Endothelial cell of umbilical vein (primary cell): Measurements from ENCODE around the gene RASAL2. TPM values are rescaled to one million over a fixed set of nuclear protein-coding genes. Genes with fewer than 3 reads are reported as not detected.

Experiments
- BruUV-seq: library from RNA; stranded (reverse); fragments of 400-500 nt; replicated peaks from 2 replicates; lab custom pipeline; 2021; lab: Mats Ljungman, UMichigan
- CTCF ChIA-PET: fragments of 300-600, 350-600 bp; sonication (Branson Sonifier 250); formaldehyde crosslinking; loops from one replicate; lab custom pipeline; 2021; ENCODE audit warnings: antibody characterized with exemption, inconsistent platforms; lab: Charles Lee
- POLR2A ChIA-PET: fragments of 300-600, 350-600 bp; sonication (Branson Sonifier 250); formaldehyde crosslinking; loops from one replicate; lab custom pipeline; 2021; ENCODE audit warnings: antibody characterized with exemption, inconsistent platforms; lab: Charles Lee
- DNase-seq: peaks from one replicate; pipeline ENCODE4 v3.0.0-alpha.2; 2011; ENCODE audit warnings: low read depth, low spot score
- FAIRE-seq: peaks from 2 replicates; lab custom pipeline; 2011; peaks lifted over from hg19 to GRCh38; lab: Jason Lieb, UNC
- H2AFZ ChIP-seq: 2 replicates; pipeline ENCODE4 v1.6.0; 2012; ENCODE audit warnings: low read depth, low read length, control low read depth, inconsistent platforms
- H3K27ac ChIP-seq: 2 replicates; pipeline ENCODE4 v1.5.1; 2011; ENCODE audit warnings: low read depth, mild to moderate bottlenecking, control low read depth, low read length, moderate library complexity; ENCODE audit not compliant: insufficient read depth
- H3K27me3 ChIP-seq, 2 experiments: 2 replicates each; pipeline versions ENCODE4 v1.6.0 to v1.6.1; 2011; ENCODE audit warnings: low read length in 2 of 2, mixed read lengths in 1 of 2; ENCODE audit not compliant: control insufficient read depth in 2 of 2, insufficient read depth in 2 of 2
- H3K36me3 ChIP-seq, 2 experiments: 2 replicates in 1 of 2; 3 replicates in 1 of 2; pipeline ENCODE4 v1.5.1; 2011; ENCODE audit warnings: low read length in 2 of 2, mild to moderate bottlenecking in 1 of 2, moderate library complexity in 1 of 2; ENCODE audit not compliant: control insufficient read depth in 2 of 2, insufficient read depth in 2 of 2; ENCODE audit errors: extremely low read depth in 1 of 2
- H3K4me1 ChIP-seq: 3 replicates; pipeline ENCODE4 v1.5.1; 2011; ENCODE audit warnings: mild to moderate bottlenecking, low read length; ENCODE audit not compliant: control insufficient read depth, insufficient read depth; ENCODE audit errors: extremely low read depth
- H3K4me2 ChIP-seq: 2 replicates; pipeline ENCODE4 v1.6.1; 2011; ENCODE audit warnings: low read length, control low read depth, mixed read lengths; ENCODE audit not compliant: insufficient read depth
- H3K4me3 ChIP-seq, 3 experiments: fragments of 200-600 bp in 1 of 3; sonication (generic), shearing (Covaris generic) in 1 of 3; replicated peaks in 1 of 3; 2 replicates each; pipeline ENCODE4 v1.5.1; 2011 to 2016; ENCODE audit warnings: control low read depth in 3 of 3, low read length in 3 of 3, mild to moderate bottlenecking in 2 of 3, inconsistent platforms in 1 of 3, low read depth in 1 of 3, moderate library complexity in 1 of 3; ENCODE audit not compliant: insufficient read depth in 1 of 3
- H3K79me2 ChIP-seq: 2 replicates; pipeline ENCODE4 v1.6.0; 2012; ENCODE audit warnings: low read length, inconsistent platforms; ENCODE audit not compliant: control insufficient read depth, insufficient read depth
- H3K9ac ChIP-seq: replicated peaks from 2 replicates; pipeline ENCODE3; 2011; ENCODE audit warnings: low read length, control low read depth; ENCODE audit not compliant: insufficient read depth; ENCODE audit errors: extremely low read depth
- H3K9me1 ChIP-seq: replicated peaks from 3 replicates; pipeline ENCODE4 v1.6.0; 2011; ENCODE audit warnings: mild to moderate bottlenecking, low read length; ENCODE audit not compliant: control insufficient read depth, insufficient read depth; ENCODE audit errors: extremely low read depth
- H3K9me3 ChIP-seq: replicated peaks from 2 replicates; pipeline ENCODE4 v1.5.1; 2012; ENCODE audit warnings: low read length, inconsistent platforms; ENCODE audit not compliant: control insufficient read depth, insufficient read depth
- H4K20me1 ChIP-seq: replicated peaks from 2 replicates; pipeline ENCODE3; 2011; ENCODE audit warnings: mild to moderate bottlenecking, low read length; ENCODE audit not compliant: control insufficient read depth, insufficient read depth; ENCODE audit errors: extremely low read depth
- CTCF ChIP-seq, 2 donors: IDR thresholded peaks; 1 replicate in 1 of 2; 2 replicates in 1 of 2; pipeline ENCODE4 v1.5.1; 2011; ENCODE audit warnings: low read length in 2 of 2, mild to moderate bottlenecking in 2 of 2, moderate library complexity in 2 of 2, control low read depth in 1 of 2, inconsistent platforms in 1 of 2, low read depth in 1 of 2; ENCODE audit not compliant: insufficient read depth in 1 of 2; ENCODE audit errors: extremely low read depth in 1 of 2
- EZH2 ChIP-seq: IDR thresholded peaks from 2 replicates; pipeline ENCODE4 v1.6.1; 2012; ENCODE audit warnings: borderline replicate concordance, low read depth, mild to moderate bottlenecking, moderate library complexity, low read length, inconsistent platforms; ENCODE audit not compliant: severe bottlenecking
- FOS ChIP-seq: IDR thresholded peaks from 2 replicates; pipeline ENCODE4 v1.6.1; 2011; ENCODE audit warnings: mild to moderate bottlenecking, low read length, moderate library complexity, borderline replicate concordance; ENCODE audit not compliant: insufficient read depth
- GATA2 ChIP-seq: IDR thresholded peaks from 2 replicates; pipeline ENCODE4 v1.7.0; 2011; ENCODE audit warnings: low read depth, mild to moderate bottlenecking, moderate library complexity, mixed read lengths, low read length; ENCODE audit not compliant: insufficient read length, insufficient read depth
- JUN ChIP-seq: IDR thresholded peaks from 2 replicates; pipeline ENCODE4 v1.6.1; 2011; ENCODE audit warnings: borderline replicate concordance, low read depth; ENCODE audit not compliant: insufficient read length, insufficient read depth
- MAX ChIP-seq: IDR thresholded peaks from 2 replicates; pipeline ENCODE4 v1.6.1; 2011; ENCODE audit not compliant: insufficient read depth, insufficient read length
- MYC ChIP-seq: IDR thresholded peaks from one replicate; pipeline ENCODE4 v1.6.1; 2011; ENCODE audit warnings: mild to moderate bottlenecking, low read depth, low read length
- POLR2A ChIP-seq: IDR thresholded peaks from 2 replicates; pipeline ENCODE4 v1.6.1; 2012; ENCODE audit warnings: low read depth, mild to moderate bottlenecking, control low read depth, low read length
- POLR2AphosphoS5 ChIP-seq: IDR thresholded peaks from 2 replicates; pipeline ENCODE4 v1.6.1; 2012; ENCODE audit warnings: low read depth, mild to moderate bottlenecking, control low read depth, low read length, moderate library complexity; ENCODE audit not compliant: insufficient read depth
- dilution Hi-C: fragments of 300-500 bp; cut with MboI; formaldehyde crosslinking; loops from one replicate; pipeline ENCODE4 v1.15.0; 2019; ENCODE audit warnings: low sequenced_read_pairs; ENCODE audit not compliant: extremely low pct_ligation_motif_present
- intact Hi-C: fragments of 100-400 bp; cut with micrococcal nuclease; formaldehyde crosslinking; loops from one replicate; pipeline ENCODE4 v1.10.0; 2022
- polyA plus RNA-seq, 4 experiments: library from polyadenylated mRNA; depleted of rRNA in 3 of 4; stranded (reverse) in 3 of 4; unstranded in 1 of 4; fragments of >200 nt; gene quantifications; 2 replicates each; pipeline versions ENCODE4 v1.2.1 to v1.2.3, GENCODE V29; 2011 to 2012; ENCODE audit warnings: missing spikeins in 1 of 4
- total RNA-seq: library from RNA; stranded (reverse); gene quantifications from 2 replicates; pipeline ENCODE4 v1.2.3, GENCODE V29; 2021

Gene RASAL2
- total and polyA plus RNA-seq, 2 donors (not counting 3 experiments of a cell fraction or from before 2014, with no cell fraction given) = 12.5 to 15.5 TPM

- Histone ChIP-seq H3K4me3 (no peak overlapping the region), H3K9me1 (no peaks in the 10 kb centered on the region), H3K4me1 (peaks cover 27% of the 10 kb centered on the region), H3K36me3 (no peaks in the 10 kb centered on the region), H4K20me1 (no peaks in the 10 kb centered on the region), H3K27me3 (no peaks in the 10 kb centered on the region), H3K79me2 (no peaks in the 10 kb centered on the region), H3K9ac (peak overlapping the region; percentile 3), H3K4me2 (peak overlapping the region; percentile 74), H3K9me3 (no peaks in the 10 kb centered on the region), H3K27ac (peak overlapping the region; percentile 72), H2AFZ (no peak overlapping the region)
- intact Hi-C loops = loop anchor here (2.0 kb wide), 1 partner anchor 34 kb away; no protein-coding TSS in a partner anchor
- DNase-seq (no peak), FAIRE-seq (no peak)
- no TSS peak for BruUV-seq
- dilution Hi-C loops = no loop called here
- CTCF ChIA-PET = interaction anchor here (0.7 to 5.7 kb wide), 8 partner anchors 9 to 657 kb away, joined by 3 to 57 read pairs (median 4); no protein-coding TSS in a partner anchor
- POLR2A ChIA-PET = no interaction called here
- TF ChIP-seq FOS (no peak), POLR2AphosphoS5 (no peak), GATA2 (no peak), MYC (no peak), POLR2A (no peak), JUN (no peak), EZH2 (no peak), CTCF (IDR thresholded peaks at IDR 0.05; ENCODE audit: extremely low read depth in 1 of 2, insufficient read depth in 1 of 2, low read depth in 1 of 2, low read length in 2 of 2) (no peak), MAX (no peak)
Observed at GRCh38 chr1:178345238-178345637, 251.3 kb downstream of the RASAL2 start.
